ENCODE measurements around the gene PSMA1. TPM values are rescaled to one million over a fixed set of nuclear protein-coding genes. Genes with fewer than 3 reads are reported as not detected.
A peak's percentile ranks its signal among the peaks of the same experiment; 100 is the strongest.

Gene PSMA1
- polyA plus RNA-seq, 3 donors, result 163 to 228 (median 201) TPM

GRCh38 chr11:14547440-14547839 lies 27.3 kb upstream of the PSMA1 start:
- no peak overlapping the region for H3K27ac ChIP-seq (ENCODE audit: low read depth in 1 of 2, low read length in 2 of 2)
- intact Hi-C loops (cut with micrococcal nuclease), result loop anchor here in 1 of 2 donors (10.0 kb wide), 1 partner anchor 97 kb away; the partner anchor contains the start of gene PDE3B
- DNase-seq, result no peak
- H3K4me3 Mint-ChIP-seq, result no peak overlapping the region
- peaks cover 0 to 2% of the 10 kb centered on the region in 2 donors for H3K36me3 Mint-ChIP-seq
- peaks cover 0 to 2% (median 0%) of the 10 kb centered on the region in 7 donors for H3K9me3 Mint-ChIP-seq
- H3K27me3 Mint-ChIP-seq (ENCODE audit: low read depth in 3 of 3), result no peaks in the 10 kb centered on the region
- peaks cover 30 to 34% of the 10 kb centered on the region in 2 donors for H3K4me1 ChIP-seq (ENCODE audit: control insufficient read depth in 1 of 2, insufficient read depth in 2 of 2, low read length in 2 of 2)
- H3K79me2 ChIP-seq (ENCODE audit: insufficient read depth, low read length), result peaks cover 7% of the 10 kb centered on the region
- no peaks in the 10 kb centered on the region for H3K9me3 ChIP-seq (replicated peaks in 1 of 2; ENCODE audit: control insufficient read depth in 1 of 2, insufficient read depth in 1 of 2, low read length in 2 of 2)
- no peaks in the 10 kb centered on the region for H4K20me1 ChIP-seq (ENCODE audit: insufficient read depth, low read length)
- H3K4me3 ChIP-seq (replicated peaks in 1 of 3; ENCODE audit: low read depth in 2 of 3, low read length in 3 of 3), result no peak overlapping the region
- H3K9ac ChIP-seq (ENCODE audit: insufficient read depth, low read length, poor library complexity, severe bottlenecking), result no peak overlapping the region
- H3K27ac Mint-ChIP-seq, result peak overlapping the region in 1 of 7 donors; percentile 41
- H2AFZ ChIP-seq (ENCODE audit: insufficient read depth, low read depth, low read length, poor library complexity, severe bottlenecking), result no peak overlapping the region
- peaks cover 29% of the 10 kb centered on the region for H3K4me1 Mint-ChIP-seq
- TF ChIP-seq CTCF (IDR thresholded peaks at IDR 0.05), result no peak
- no peaks in the 10 kb centered on the region for H3K27me3 ChIP-seq (ENCODE audit: control insufficient read depth in 2 of 2, insufficient read depth in 2 of 2, low read length in 2 of 2)
- no peak overlapping the region for H3K4me2 ChIP-seq (replicated peaks; ENCODE audit: extremely low read depth, low read length, poor library complexity, severe bottlenecking)
- WGBS (ENCODE audit: insufficient coverage), result 100% methylated on average over 2 of the region's 2 CpGs
- no peaks in the 10 kb centered on the region for H3K36me3 ChIP-seq (replicated peaks in 1 of 2; ENCODE audit: control insufficient read depth in 1 of 2, insufficient read depth in 2 of 2, low read length in 2 of 2)

- Mint-ChIP-seq H3K27me3 (ENCODE audit: low read depth in 3 of 3) (no peaks in the 10 kb centered on the region), H3K36me3 (peaks cover 0 to 2% of the 10 kb centered on the region in 2 donors), H3K9me3 (peaks cover 0 to 2% (median 0%) of the 10 kb centered on the region in 7 donors), H3K27ac (no peak overlapping the region), H3K4me1 (peaks cover 35% of the 10 kb centered on the region), H3K4me3 (no peak overlapping the region)
- TF ChIP-seq CTCF (IDR thresholded peaks at IDR 0.05), result no peak
- H2AFZ ChIP-seq (ENCODE audit: insufficient read depth, low read depth, low read length, poor library complexity, severe bottlenecking), result no peak overlapping the region
- peaks cover 7% of the 10 kb centered on the region for H3K79me2 ChIP-seq (ENCODE audit: insufficient read depth, low read length)
- H3K4me3 ChIP-seq (replicated peaks in 1 of 3; ENCODE audit: low read depth in 2 of 3, low read length in 3 of 3), result no peak overlapping the region
- DNase-seq, result no peak
- no peaks in the 10 kb centered on the region for H3K36me3 ChIP-seq (replicated peaks in 1 of 2; ENCODE audit: control insufficient read depth in 1 of 2, insufficient read depth in 2 of 2, low read length in 2 of 2)
- no peaks in the 10 kb centered on the region for H3K9me3 ChIP-seq (replicated peaks in 1 of 2; ENCODE audit: control insufficient read depth in 1 of 2, insufficient read depth in 1 of 2, low read length in 2 of 2)
- no peaks in the 10 kb centered on the region for H4K20me1 ChIP-seq (ENCODE audit: insufficient read depth, low read length)
- no peak overlapping the region for H3K9ac ChIP-seq (ENCODE audit: insufficient read depth, low read length, poor library complexity, severe bottlenecking)
- H3K4me1 ChIP-seq (ENCODE audit: control insufficient read depth in 1 of 2, insufficient read depth in 2 of 2, low read length in 2 of 2), result peaks cover 35 to 41% of the 10 kb centered on the region in 2 donors
- no peak overlapping the region for H3K27ac ChIP-seq (ENCODE audit: low read depth in 1 of 2, low read length in 2 of 2)
- H3K27me3 ChIP-seq (ENCODE audit: control insufficient read depth in 2 of 2, insufficient read depth in 2 of 2, low read length in 2 of 2), result no peaks in the 10 kb centered on the region
- H3K4me2 ChIP-seq (replicated peaks; ENCODE audit: extremely low read depth, low read length, poor library complexity, severe bottlenecking), result no peak overlapping the region
- intact Hi-C loops (cut with micrococcal nuclease), result loop anchor here in 1 of 2 donors (10.0 kb wide), 1 partner anchor 98 kb away; the partner anchor contains the start of gene PDE3B
These were observed 26.5 kb upstream of the PSMA1 start for GRCh38 chr11:14546672-14547071.

All from CD14-positive monocyte (primary cell).